ENCODE data around the gene LYPD8.

GRCh38 chr1:248787430-248787829 is 31.9 kb upstream of the LYPD8 start:
- no peak for TF ChIP-seq MAX (CRISPR knock-in tag; IDR thresholded peaks at IDR 0.05)
- no peak for TF ChIP-seq PRDM15 (CRISPR knock-in tag; IDR thresholded peaks at IDR 0.05)
- TF ChIP-seq, protein P1, sequence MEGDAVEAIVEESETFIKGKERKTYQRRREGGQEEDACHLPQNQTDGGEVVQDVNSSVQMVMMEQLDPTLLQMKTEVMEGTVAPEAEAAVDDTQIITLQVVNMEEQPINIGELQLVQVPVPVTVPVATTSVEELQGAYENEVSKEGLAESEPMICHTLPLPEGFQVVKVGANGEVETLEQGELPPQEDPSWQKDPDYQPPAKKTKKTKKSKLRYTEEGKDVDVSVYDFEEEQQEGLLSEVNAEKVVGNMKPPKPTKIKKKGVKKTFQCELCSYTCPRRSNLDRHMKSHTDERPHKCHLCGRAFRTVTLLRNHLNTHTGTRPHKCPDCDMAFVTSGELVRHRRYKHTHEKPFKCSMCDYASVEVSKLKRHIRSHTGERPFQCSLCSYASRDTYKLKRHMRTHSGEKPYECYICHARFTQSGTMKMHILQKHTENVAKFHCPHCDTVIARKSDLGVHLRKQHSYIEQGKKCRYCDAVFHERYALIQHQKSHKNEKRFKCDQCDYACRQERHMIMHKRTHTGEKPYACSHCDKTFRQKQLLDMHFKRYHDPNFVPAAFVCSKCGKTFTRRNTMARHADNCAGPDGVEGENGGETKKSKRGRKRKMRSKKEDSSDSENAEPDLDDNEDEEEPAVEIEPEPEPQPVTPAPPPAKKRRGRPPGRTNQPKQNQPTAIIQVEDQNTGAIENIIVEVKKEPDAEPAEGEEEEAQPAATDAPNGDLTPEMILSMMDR (IDR thresholded peaks at IDR 0.05): no peak
- TF ChIP-seq, protein P2, sequence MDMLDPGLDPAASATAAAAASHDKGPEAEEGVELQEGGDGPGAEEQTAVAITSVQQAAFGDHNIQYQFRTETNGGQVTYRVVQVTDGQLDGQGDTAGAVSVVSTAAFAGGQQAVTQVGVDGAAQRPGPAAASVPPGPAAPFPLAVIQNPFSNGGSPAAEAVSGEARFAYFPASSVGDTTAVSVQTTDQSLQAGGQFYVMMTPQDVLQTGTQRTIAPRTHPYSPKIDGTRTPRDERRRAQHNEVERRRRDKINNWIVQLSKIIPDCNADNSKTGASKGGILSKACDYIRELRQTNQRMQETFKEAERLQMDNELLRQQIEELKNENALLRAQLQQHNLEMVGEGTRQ (CRISPR knock-in tag; IDR thresholded peaks at IDR 0.05): no peak
- no peak for TF ChIP-seq FOXK1 (CRISPR knock-in tag; IDR thresholded peaks at IDR 0.05)
- TF ChIP-seq IRF1 (CRISPR knock-in tag; IDR thresholded peaks at IDR 0.05): no peak
- TF ChIP-seq ERG (CRISPR knock-in tag; IDR thresholded peaks at IDR 0.05): no peak
- no peak for TF ChIP-seq SMAD3 (CRISPR knock-in tag; IDR thresholded peaks at IDR 0.05; ENCODE audit: borderline replicate concordance)
- TF ChIP-seq KAT7 (CRISPR knock-in tag; IDR thresholded peaks at IDR 0.05; ENCODE audit: borderline replicate concordance): no peak
- TF ChIP-seq JUN (CRISPR knock-in tag; IDR thresholded peaks at IDR 0.05): no peak
- TF ChIP-seq ELF4 (CRISPR knock-in tag; IDR thresholded peaks at IDR 0.05; ENCODE audit: low read depth): no peak
- no peak for TF ChIP-seq ZNF512 (CRISPR knock-in tag; IDR thresholded peaks at IDR 0.05; ENCODE audit: borderline replicate concordance)
- TF ChIP-seq, protein P3, sequence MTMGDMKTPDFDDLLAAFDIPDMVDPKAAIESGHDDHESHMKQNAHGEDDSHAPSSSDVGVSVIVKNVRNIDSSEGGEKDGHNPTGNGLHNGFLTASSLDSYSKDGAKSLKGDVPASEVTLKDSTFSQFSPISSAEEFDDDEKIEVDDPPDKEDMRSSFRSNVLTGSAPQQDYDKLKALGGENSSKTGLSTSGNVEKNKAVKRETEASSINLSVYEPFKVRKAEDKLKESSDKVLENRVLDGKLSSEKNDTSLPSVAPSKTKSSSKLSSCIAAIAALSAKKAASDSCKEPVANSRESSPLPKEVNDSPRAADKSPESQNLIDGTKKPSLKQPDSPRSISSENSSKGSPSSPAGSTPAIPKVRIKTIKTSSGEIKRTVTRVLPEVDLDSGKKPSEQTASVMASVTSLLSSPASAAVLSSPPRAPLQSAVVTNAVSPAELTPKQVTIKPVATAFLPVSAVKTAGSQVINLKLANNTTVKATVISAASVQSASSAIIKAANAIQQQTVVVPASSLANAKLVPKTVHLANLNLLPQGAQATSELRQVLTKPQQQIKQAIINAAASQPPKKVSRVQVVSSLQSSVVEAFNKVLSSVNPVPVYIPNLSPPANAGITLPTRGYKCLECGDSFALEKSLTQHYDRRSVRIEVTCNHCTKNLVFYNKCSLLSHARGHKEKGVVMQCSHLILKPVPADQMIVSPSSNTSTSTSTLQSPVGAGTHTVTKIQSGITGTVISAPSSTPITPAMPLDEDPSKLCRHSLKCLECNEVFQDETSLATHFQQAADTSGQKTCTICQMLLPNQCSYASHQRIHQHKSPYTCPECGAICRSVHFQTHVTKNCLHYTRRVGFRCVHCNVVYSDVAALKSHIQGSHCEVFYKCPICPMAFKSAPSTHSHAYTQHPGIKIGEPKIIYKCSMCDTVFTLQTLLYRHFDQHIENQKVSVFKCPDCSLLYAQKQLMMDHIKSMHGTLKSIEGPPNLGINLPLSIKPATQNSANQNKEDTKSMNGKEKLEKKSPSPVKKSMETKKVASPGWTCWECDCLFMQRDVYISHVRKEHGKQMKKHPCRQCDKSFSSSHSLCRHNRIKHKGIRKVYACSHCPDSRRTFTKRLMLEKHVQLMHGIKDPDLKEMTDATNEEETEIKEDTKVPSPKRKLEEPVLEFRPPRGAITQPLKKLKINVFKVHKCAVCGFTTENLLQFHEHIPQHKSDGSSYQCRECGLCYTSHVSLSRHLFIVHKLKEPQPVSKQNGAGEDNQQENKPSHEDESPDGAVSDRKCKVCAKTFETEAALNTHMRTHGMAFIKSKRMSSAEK (CRISPR knock-in tag; IDR thresholded peaks at IDR 0.05; ENCODE audit: borderline replicate concordance): no peak
- no peak for TF ChIP-seq ATF1 (CRISPR knock-in tag; IDR thresholded peaks at IDR 0.05)
